ENCODE results near the gene SSC5D. TPM values are rescaled to one million over a fixed set of nuclear protein-coding genes. Genes with fewer than 3 reads are reported as not detected.

Gene SSC5D
- total RNA-seq, 1 experiment from 2014 or later, result 3.2 TPM

GRCh38 chr19:55526216-55527196, 38.3 kb downstream of the SSC5D start:
- Histone ChIP-seq H2BK20ac (ENCODE audit: low read depth, low read length, poor library complexity, severe bottlenecking) (no peak overlapping the region), H2BK120ac (ENCODE audit: low read depth, low read length, poor library complexity, severe bottlenecking) (no peak overlapping the region), H3K56ac (ENCODE audit: insufficient read length, low read depth, low read length) (no peak overlapping the region), H3K27me3 (ENCODE audit: insufficient read depth, low read length) (no peaks in the 10 kb centered on the region), H3K4ac (ENCODE audit: low read depth, low read length) (no peak overlapping the region), H2BK12ac (ENCODE audit: insufficient read length, low read depth, low read length) (no peak overlapping the region), H3K18ac (ENCODE audit: insufficient read length, low read depth, low read length) (no peak overlapping the region), H3K79me1 (ENCODE audit: insufficient read depth, low read depth, low read length, poor library complexity, severe bottlenecking) (no peaks in the 10 kb centered on the region), H3K4me2 (ENCODE audit: insufficient read depth, insufficient read length, low read length) (no peak overlapping the region), H4K91ac (ENCODE audit: insufficient read length, low read depth, low read length) (no peak overlapping the region), H2BK5ac (ENCODE audit: insufficient read length, low read length) (no peak overlapping the region), H2AFZ (ENCODE audit: low read length) (no peak overlapping the region), H3K9me3 (ENCODE audit: control insufficient read depth, low read depth, low read length) (no peaks in the 10 kb centered on the region), H3K4me1 (ENCODE audit: insufficient read depth, low read length) (no peaks in the 10 kb centered on the region; the same call in 1 of the 2 replicates), H3K14ac (ENCODE audit: insufficient read depth, low read length) (no peak overlapping the region), H3K27ac (ENCODE audit: insufficient read length, low read depth, low read length) (no peak overlapping the region), H4K20me1 (ENCODE audit: control insufficient read depth, insufficient read depth, insufficient read length) (no peaks in the 10 kb centered on the region), H4K5ac (ENCODE audit: insufficient read length, low read depth, low read length) (no peak overlapping the region), H4K8ac (replicated peaks; ENCODE audit: insufficient read length, low read depth, low read length) (no peak overlapping the region), H3T11ph (ENCODE audit: low read length) (no peak overlapping the region), H3K9ac (ENCODE audit: extremely low read depth, insufficient read length, low read length) (no peak overlapping the region), H3K23me2 (ENCODE audit: insufficient read length, low read depth, low read length, poor library complexity, severe bottlenecking) (no peaks in the 10 kb centered on the region), H2BK15ac (ENCODE audit: low read depth, low read length) (no peak overlapping the region), H3K23ac (ENCODE audit: insufficient read length, low read depth, low read length) (no peak overlapping the region), H3K79me2 (ENCODE audit: insufficient read depth, low read length) (no peaks in the 10 kb centered on the region), H2AK5ac (ENCODE audit: insufficient read length, low read length) (no peak overlapping the region)
- no CpG with 5 or more reads among the region's 35 CpGs for WGBS (ENCODE audit: extremely low coverage, insufficient read length, low lambda C conversion rate)
- H3K9me3 Mint-ChIP-seq, result no peaks in the 10 kb centered on the region
- H3K4me3 Mint-ChIP-seq, result no peak overlapping the region
- no peaks in the 10 kb centered on the region; a peak in 1 of 4 replicates for H3K4me1 Mint-ChIP-seq
- DNase-seq, result no peak
- TF ChIP-seq, protein P1, sequence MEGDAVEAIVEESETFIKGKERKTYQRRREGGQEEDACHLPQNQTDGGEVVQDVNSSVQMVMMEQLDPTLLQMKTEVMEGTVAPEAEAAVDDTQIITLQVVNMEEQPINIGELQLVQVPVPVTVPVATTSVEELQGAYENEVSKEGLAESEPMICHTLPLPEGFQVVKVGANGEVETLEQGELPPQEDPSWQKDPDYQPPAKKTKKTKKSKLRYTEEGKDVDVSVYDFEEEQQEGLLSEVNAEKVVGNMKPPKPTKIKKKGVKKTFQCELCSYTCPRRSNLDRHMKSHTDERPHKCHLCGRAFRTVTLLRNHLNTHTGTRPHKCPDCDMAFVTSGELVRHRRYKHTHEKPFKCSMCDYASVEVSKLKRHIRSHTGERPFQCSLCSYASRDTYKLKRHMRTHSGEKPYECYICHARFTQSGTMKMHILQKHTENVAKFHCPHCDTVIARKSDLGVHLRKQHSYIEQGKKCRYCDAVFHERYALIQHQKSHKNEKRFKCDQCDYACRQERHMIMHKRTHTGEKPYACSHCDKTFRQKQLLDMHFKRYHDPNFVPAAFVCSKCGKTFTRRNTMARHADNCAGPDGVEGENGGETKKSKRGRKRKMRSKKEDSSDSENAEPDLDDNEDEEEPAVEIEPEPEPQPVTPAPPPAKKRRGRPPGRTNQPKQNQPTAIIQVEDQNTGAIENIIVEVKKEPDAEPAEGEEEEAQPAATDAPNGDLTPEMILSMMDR (conservative IDR thresholded peaks at IDR 0.05), result no peak
- no peak overlapping the region for H3K27ac Mint-ChIP-seq
- H3K27me3 Mint-ChIP-seq (ENCODE audit: low read depth), result peaks cover 4% of the 10 kb centered on the region; the same call in 1 of the 2 replicates
- H3K36me3 Mint-ChIP-seq (ENCODE audit: insufficient read depth in 1 of 3, low read depth in 3 of 3), result no peaks in the 10 kb centered on the region

Measured in H9 (cell line).